Measurements from ENCODE around the gene GABRA4.

The GABRA4 gene

GRCh38 chr4:46924789-46925529 lies 68.4 kb downstream of the GABRA4 start:
- DNase-seq: no peak

- no peak for DNase-seq
Observed at GRCh38 chr4:46922205-46922604, 71.2 kb downstream of the GABRA4 start.

GRCh38 chr4:46909078-46909477 lies 84.3 kb downstream of the GABRA4 start, which contains the start of gene COX7B2:
Gene COX7B2 (minus strand): TSS chr4:46909245. CDS start chr4:46735192, 174,053 bp downstream.
- no peak for DNase-seq

GRCh38 chr4:46908148-46908547 lies 85.2 kb downstream of the GABRA4 start:
- DNase-seq: no peak

GRCh38 chr4:46900082-46900481 lies 93.3 kb downstream of the GABRA4 start:
- DNase-seq: no peak

GRCh38 chr4:46894826-46895225 lies 98.6 kb downstream of the GABRA4 start:
- DNase-seq: no peak

GRCh38 chr4:46890056-46890455 lies 103.3 kb downstream of the GABRA4 start:
- DNase-seq: no peak

GRCh38 chr4:46889410-46889809 lies 104.0 kb downstream of the GABRA4 start:
- no peak for DNase-seq

- DNase-seq: no peak
Observed at GRCh38 chr4:46886711-46887110, 106.7 kb downstream of the GABRA4 start.

- no peak for DNase-seq
Observed at GRCh38 chr4:46878641-46879040, 114.7 kb downstream of the GABRA4 start.

GRCh38 chr4:46874811-46875210 lies 118.6 kb downstream of the GABRA4 start:
- DNase-seq: no peak

- no peak for DNase-seq
Observed at GRCh38 chr4:46870411-46870810, 123.0 kb downstream of the GABRA4 start.
